NCI-H2227 (cell line): ENCODE results near the gene ARHGEF5.
A peak's percentile ranks its signal among the peaks of the same experiment; 100 is the strongest.

ENCODE experiments used
- DNase-seq: peaks from one replicate; lab custom pipeline; 2025; ENCODE audit not compliant: unreplicated experiment; lab: John Stamatoyannopoulos, UW

ARHGEF5 gene

DNA sequence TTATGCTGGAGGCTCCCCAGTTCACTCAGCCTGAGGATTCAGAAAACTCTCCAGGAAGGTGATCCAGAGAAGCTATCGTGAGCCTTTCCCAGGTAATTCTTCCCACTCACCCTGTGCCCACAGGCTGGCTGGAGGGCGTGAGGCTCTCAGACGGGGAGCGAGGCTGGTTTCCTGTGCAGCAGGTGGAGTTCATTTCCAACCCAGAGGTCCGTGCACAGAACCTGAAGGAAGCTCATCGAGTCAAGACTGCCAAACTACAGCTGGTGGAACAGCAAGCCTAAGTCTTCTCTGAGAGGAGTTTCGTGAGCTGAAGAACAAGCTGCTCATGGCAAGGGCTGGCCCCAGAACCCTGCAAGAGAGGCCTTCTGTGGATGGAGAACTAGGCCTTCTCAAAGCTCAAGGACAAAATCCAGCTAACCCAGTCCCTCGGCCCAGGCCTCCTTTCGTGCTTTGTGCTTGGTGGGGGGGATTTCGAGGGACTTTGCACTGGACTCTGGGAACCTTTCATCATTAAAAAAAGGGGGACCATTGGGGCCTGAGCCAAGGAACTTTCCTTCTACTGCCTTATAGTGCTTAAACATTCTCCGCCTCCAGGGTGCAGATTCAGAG is 24.7 kb downstream of the ARHGEF5 start:
- no peak for DNase-seq

DNA sequence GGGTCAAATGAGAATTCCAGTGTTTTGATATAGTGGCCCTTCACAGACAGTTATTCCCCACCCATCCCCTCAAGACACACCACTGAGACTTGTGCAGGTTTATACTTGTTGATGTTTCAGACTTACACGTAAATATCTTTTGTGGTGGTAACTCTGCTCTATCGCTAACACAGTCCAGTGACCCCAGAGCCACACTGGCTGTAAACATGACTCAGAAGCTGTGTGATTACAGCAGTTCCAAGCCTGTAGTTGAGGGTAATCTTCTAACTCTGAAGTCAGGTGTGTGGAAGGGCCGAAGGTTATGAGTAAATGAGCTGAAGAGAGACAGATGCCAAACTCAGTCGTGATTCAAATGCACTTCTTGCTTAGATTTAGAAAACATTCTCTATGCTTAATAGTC is 28.9 kb downstream of the ARHGEF5 start:
- no peak for DNase-seq

DNA sequence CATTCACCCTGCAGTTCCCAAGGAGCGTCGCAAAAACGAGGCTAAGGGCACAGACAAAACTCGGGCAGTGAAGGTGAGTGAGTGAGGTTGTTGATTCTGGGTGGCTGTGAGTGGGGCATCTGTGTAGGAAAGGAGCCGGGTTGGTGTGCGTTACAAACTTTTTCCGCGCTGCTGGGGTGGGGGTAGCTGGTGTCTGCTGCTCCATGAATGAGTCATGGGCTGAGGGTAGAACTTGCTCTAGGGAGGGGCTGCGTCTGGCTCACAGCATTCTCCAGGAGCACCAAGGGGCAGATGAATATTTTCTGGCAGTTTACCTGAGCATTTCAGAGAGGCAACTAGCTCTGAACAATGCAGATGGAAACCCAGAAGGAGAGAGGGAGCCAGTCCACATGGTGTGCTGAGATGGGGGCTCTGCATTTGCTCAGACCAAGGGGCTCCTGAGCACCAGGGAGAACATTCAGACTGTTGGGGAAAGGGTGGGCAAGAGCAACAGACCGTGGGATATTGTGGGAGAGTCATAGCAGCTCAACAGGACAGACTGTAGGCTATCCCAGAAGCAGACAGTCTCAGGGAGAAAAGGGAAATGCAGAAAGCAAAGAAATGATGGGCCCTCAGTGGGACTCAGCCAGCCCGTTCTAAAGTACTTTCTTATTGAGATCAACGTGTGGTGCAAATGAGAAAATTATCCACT is 29.5 kb downstream of the ARHGEF5 start:
- DNase-seq: no peak

DNA sequence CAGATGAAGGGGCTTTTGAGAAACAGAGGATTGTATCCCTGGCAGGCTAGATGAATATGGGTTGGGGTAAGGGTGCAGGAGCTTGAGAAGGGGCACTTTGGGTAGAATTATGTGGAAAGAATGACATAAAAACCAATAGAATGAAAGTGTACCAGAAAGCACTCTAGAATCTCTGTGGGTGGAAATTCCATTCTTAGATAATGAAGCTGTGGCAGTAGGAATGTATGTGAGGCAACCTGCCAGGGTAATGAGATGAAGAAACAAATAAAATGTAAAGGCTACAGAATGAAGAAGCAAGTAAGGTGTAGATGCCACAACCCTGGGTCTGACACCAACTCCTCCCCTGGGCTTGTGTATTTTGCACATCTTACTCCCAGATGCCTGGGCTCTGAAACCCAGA is 31.5 kb downstream of the ARHGEF5 start:
- DNase-seq: no peak

DNA sequence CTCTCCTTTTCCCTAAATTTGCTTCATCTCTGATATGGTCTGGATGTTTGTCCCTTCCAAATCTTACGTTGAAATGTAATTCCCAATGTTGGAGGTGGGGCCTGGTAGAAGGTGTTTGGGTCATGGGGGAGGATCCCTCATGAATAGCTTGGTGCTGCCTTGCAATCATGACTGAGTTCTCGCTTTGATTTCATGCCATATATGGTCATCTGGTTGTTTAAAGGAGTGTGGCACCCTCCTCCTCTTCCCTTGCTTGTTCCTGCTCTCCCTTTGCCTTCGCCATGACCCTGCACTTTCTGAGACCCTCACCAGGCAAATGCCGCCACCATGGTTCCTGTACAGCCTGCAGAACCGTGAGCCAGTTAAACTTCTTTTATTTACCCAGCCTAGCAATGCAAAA is 33.7 kb downstream of the ARHGEF5 start:
- DNase-seq: no peak

DNA sequence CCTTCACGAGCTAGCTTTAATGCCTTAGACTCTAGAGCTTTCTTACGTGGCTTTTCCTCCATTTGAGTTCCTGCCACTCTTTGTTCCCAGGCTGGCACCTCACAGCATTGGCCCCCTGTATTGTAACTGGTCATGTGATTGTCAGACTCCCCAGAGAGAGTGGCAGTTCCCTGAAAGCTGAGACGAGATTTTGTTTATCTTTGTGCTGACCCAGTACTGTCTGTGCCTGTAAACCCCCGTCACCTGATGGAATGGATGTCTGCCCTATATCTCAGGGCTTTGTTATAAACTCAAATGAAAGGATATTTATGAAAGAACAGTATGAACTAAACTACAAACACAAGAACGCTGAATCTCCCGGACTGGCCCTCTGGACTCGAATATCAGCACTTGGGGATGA is 35.3 kb downstream of the ARHGEF5 start:
- DNase-seq: no peak

DNA sequence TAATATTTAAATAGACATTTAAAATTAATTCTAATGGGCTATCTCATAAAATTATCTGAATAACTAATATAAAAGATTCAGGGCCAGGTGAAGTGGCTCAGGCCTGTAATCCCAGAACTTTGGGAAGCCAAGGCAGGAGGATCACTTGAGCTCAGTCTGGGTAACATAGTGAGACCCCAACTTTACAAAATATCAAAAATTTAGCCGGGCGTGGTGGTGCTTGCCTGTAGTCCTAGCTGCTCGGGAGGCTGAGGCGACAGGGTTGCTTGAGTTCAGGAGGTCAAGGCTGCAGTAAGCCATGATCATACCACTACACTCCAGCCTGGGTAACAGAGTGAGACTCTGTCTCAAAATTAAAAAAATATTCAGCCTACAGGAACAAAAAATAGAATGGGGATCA is 35.8 kb downstream of the ARHGEF5 start:
- DNase-seq: no peak

DNA sequence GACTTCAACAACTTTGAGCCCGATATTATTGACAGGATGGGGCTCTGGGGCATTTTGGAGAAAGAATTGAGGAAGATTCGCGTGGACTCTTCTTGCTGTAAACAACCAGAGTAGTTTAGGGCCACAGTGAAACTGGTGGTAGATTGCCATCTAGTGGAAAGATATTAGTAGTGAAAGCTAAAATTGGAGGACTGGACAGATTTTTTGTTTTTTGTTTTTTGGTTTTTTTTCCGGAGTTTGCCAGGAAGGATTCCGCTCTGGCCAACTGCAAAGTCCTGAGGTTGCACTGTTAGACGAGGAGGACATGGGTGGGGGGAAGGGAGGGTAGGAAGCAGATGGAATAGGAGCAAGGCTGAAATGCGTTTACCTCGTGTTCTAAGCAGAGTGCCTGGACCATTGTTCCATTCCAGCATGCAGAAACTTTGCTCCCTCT is 36.6 kb downstream of the ARHGEF5 start:
- peak; percentile 15 for DNase-seq

DNA sequence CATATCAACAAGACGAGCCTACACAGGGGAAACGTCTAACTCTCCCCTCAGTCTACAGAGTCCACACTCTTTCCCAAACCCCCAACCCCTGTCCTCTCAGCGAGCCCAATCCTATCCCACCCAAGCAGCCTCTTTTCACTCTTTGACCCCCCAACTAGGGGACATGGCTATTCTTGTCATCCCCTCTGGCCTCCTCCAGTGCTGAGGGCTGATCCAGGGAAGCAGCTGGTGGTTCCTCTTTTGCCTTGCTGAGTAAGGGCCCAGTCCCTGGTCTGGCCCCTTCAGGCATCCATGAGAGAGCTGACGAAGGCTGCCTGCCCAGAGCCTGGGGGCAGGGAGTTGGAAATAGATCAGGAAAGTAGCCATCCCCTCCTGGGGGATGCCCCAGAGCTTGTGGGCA is 41.9 kb downstream of the ARHGEF5 start:
- DNase-seq: no peak

DNA sequence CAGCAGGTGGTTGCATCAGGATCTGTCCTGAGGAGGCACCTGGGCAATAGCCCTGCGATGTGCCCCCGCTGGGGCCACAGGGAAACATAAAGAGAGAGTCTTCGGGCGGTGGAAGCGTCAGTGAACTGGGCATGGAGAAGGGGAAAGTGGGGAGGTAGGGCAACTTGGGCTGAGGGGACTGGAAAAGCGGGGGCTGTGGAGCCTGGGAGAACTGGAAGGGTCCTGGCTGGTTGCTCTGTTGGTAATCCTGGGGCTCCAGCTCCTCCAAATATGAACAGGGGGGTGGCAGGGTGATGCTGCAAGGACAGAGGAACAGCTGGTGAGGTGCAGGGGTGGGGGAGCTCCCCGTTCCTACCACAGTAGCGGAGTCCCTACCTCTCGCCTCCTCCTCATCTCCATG is 43.1 kb downstream of the ARHGEF5 start:
- DNase-seq: no peak

DNA sequence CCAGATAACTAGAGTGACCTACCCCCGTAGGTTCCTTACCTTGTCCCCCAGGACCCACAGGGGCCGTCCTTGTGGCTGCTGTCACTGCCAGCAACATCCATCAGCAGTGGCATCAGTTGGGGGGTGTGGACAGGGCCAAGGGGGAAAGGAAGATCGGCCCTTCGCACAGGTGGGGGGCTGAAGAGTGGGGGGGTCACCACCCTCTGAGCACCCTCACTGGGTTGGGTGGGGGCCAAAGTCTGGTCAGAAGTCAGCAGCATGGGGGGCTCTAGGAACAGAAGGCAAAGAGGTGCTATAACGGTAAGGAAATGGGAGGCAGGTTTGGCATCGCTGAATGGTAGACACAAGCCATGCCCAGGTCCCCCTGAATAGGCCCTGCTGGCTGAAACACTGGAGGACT is 43.7 kb downstream of the ARHGEF5 start:
- no peak for DNase-seq

DNA sequence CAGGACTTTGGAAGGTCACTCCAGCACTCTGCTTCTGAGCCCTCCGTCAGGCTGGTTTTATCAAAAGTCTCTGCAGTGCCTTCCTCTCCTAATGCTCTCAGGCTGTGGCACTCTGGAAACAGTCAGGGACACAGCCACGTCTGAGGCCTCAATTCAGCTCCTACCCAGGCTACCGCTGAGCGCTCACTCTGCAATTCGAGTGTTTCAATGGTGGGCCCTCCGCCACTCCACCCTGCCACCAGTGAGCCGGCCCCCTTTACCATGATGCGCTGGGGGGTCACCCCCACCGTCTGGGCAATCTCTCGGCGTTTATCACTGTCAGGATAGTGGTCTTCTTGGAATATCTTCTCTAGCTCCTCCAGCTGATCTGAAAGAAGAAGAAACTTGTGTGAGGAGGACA is 44.7 kb downstream of the ARHGEF5 start:
- no peak for DNase-seq

DNA sequence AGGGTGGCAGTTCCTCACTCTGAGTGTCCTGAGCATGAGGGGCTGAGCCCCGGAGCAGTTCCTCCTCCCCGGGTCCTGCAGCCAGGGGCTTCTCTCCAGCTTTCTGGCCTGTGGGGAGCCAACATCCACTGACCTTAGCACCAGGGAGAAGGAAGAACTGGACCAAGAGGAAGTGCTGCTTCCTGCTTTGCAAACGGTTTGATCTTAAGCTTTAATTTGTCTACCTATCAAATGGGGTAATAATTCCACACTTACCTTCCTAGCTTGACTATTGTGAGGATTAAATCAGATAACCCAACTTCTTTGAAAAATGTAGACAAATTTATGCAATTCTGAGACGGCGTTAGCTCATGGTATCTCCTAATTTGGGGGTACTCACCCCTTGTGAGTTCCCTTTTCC is 46.3 kb downstream of the ARHGEF5 start:
- no peak for DNase-seq

DNA sequence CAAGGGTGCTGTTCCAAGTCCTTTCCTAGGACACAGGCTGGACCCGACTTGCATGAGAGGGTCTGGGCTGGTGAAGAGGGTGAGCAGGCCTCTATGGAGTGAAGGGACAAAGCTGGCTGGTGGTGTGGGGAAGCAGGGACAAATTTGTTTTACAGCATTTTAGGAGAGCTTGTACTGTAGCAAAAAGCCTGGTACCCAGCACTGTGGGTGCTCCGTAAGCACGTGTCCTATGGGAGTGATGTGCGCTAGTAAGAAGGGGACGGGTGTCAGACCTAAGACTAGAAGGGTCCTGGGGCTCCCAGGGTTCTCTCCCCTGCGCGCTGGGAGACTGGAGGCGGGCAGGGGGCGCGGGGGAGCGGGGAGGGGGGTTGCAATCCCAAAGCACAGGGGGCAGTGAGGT is 47.9 kb downstream of the ARHGEF5 start:
- DNase-seq: no peak

DNA sequence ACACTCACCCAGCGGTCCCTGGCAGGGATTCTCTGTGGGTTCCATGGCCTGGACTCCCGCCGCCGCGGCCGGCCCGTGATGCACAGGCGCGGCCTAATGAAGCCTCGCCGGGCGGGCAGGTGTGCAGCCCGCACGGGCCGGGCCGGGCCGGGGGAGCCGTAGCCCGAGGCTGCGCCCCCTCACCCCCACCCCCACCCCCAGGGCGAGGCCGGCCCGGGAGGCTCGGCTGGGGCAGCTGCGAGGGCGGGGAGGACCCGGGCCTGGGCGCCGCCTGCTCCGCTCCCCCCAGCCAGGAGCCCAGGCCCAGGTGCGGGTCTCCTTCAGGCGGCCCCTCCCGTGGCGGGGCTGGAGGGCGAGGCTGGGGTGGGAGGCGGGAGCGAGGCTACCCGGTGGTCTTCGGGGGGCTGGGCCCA is 48.5 kb downstream of the ARHGEF5 start, which contains the start of gene NOBOX:
NOBOX (minus strand) TSS at position 45 of the 413 bp plus-strand sequence.
- DNase-seq: no peak

DNA sequence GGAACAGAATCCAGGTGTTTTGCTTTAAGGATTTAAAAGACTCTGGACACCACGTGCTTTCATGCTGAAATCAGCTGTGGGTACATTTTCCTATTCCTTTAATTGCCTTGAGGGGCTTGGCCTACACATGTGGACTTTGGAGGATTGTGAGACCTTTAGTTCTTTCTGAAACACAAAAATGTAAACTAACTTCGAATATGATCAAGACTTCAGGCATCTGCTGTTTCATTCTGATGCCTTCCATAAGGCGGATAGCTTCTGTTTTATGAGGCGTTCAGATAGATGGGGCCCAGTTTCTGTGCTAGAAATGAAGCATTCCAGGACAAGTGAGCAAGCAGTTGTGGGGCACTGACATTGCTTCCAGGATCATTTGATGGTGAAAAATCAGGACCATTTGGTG is 49.7 kb downstream of the ARHGEF5 start:
- no peak for DNase-seq

DNA sequence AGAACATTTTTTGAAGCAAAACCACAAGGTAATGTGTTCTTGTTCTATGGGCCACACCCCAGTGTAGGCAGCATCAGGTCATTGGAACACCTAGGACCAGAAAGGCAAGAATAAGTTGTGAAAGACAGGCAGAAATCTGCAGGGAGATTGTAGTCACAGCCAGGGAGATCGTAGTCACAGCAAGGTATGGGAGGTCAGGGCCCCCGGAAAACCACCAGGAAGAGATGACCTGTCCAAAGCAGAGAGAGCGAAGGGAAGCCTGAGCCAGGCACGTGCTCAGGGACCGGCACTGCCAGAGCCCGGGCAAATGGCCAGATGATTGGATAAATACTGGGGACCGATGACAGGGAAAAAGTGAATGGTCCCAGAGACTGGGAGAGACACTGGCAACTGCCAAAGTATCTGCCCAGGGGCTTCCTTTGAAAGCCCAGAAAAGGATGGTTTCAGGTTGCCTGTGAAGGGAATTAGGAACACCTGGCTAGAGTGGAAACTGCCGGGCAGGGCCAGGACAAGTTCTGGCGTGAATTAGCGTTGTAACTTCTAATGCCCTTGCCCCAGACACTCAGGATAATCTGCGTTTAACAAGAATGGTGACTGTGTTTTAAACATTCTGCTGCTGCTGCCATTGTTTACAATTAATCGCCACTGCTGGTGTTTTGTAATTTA is 52.2 kb downstream of the ARHGEF5 start:
- no peak for DNase-seq

DNA sequence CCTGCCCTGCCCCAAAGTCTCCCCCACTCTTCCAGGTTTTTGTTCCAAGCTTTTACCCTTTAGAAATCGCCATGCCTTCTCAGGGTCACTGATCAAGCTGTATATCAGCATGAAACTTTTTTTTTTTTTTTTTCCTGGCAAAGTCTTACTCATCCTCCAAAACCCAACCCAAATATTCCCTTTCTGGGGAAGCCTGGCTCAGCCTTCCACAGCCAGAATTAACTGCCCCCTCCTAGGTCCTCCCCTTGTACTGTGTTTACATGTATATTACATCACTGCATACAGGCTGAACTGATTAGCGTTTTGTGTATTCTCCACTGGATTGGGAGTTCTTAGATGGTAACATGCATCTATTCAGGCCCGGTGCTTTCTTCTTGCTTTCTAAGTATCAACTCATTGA is 52.9 kb downstream of the ARHGEF5 start:
- no peak for DNase-seq

DNA sequence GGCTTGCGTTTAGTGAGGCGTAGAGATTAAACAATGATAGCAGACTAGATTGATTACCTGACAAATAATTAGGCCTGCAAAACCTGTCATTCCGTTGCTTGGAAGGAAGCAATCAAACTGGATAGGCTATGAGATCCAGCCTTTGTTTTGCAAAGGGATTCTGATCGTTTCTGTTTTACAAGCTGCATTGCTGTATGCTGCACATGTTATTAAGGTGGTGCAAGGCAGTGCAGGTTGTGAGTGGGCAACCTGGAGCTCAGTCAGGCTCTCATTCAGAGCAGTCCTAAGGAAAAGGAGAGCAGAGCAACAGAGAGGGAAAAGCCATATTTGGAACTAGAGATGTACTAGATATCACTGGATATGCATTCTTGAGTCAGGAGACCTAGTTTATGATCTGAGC is 55.2 kb downstream of the ARHGEF5 start:
- DNase-seq: no peak

DNA sequence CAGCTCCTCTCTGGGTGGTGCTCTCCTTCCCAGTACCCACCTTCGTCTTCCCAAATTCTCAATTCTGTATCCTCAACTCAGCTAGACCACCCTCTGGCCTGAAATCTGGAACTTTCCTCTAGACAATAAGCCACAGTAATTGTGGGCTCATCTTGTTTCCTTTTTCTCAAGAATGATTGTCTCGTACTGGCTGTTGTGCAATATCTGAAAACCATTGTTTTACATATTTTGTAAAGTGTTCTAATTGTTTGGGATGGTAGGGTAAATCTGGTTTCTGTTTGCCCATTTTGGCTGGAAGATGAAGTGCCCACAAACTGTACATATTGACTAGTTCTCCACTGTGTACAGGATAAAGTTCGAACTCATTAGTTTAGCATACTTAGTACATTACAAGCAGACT is 59.6 kb downstream of the ARHGEF5 start:
- DNase-seq: no peak

DNA sequence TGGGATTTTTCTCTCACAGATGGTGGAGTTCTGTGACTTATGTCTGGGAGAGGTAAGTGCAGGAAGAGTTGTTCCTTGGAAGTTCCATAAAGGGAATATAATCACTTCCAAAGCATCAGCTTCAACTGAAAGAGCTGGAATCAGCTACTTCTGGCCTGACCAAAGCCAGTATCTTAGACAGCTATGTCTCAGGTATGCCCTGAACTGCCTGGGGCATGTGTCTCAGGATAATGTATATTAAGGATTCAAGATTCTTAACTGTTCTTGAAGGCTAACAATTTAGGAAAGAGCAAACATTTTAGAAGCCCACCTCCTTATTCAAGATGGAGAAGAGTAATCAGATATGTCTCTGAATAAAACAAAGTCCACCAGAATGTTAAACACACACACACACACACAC is 60.7 kb downstream of the ARHGEF5 start:
- no peak for DNase-seq

DNA sequence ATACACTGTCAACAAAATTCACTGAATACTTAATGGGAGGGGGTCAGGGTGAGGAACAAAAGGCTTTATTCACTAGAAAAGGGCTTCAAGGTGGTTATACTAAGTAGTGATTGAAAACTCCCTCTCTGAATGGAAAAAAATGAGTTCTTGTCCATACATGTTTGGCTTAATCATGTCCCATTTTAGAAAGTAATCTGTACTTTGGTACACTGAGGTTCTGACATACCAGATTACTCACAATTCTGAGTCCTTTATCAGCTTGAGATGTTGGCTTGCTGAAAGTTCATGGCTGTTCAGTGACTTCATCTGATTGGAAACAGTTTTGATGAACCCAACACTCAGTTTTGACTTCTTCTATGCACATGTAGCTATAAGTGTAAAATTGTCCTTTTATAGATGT is 61.1 kb downstream of the ARHGEF5 start:
- no peak for DNase-seq
